ENCODE measurements around the gene ZNF324. TPM values are rescaled to one million over a fixed set of nuclear protein-coding genes. Genes with fewer than 3 reads are reported as not detected.
"Not testable (repeated sequence)": the region's sequence is repeated elsewhere in the genome, so short reads cannot be mapped to it uniquely, and the experiment has no call there.

Gene ZNF324
- total and polyA plus RNA-seq, 9 donors: 3.9 to 20.2 (median 17.3) TPM

DNA sequence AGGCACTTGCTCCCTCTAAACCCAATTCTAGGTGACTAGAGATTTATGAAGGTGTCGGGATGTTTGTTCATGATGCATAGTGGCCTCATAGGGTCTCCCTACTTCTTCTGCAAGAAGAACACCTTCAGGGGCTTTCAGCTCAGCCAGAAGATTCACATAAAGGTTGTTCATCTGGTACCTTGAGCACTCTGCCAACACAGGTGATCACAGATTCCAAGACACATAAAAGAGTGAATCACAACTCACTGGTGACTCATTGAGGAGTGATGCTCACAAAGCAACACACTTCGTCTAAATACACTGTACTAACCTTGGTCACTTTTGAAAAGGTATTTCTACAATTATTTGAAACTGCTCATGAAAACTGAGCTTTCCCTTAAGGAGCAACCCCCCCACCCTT lies 6.8 kb upstream of the ZNF324 start:
- H3K27ac ChIP-seq: no peak overlapping the region
- H3K27me3 ChIP-seq: no peaks in the 10 kb centered on the region
- no peak for DNase-seq
- no peak overlapping the region for H3K4me3 ChIP-seq
- WGBS, 3 donors: 85 to 93% (median 93%) methylated on average over 2 of the region's 2 CpGs
- no peaks in the 10 kb centered on the region for H3K36me3 ChIP-seq
- no peaks in the 10 kb centered on the region for H3K9me3 ChIP-seq
- no peaks in the 10 kb centered on the region for H3K4me1 ChIP-seq (ENCODE audit: insufficient read depth)
- TF ChIP-seq, protein P1, sequence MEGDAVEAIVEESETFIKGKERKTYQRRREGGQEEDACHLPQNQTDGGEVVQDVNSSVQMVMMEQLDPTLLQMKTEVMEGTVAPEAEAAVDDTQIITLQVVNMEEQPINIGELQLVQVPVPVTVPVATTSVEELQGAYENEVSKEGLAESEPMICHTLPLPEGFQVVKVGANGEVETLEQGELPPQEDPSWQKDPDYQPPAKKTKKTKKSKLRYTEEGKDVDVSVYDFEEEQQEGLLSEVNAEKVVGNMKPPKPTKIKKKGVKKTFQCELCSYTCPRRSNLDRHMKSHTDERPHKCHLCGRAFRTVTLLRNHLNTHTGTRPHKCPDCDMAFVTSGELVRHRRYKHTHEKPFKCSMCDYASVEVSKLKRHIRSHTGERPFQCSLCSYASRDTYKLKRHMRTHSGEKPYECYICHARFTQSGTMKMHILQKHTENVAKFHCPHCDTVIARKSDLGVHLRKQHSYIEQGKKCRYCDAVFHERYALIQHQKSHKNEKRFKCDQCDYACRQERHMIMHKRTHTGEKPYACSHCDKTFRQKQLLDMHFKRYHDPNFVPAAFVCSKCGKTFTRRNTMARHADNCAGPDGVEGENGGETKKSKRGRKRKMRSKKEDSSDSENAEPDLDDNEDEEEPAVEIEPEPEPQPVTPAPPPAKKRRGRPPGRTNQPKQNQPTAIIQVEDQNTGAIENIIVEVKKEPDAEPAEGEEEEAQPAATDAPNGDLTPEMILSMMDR (IDR thresholded peaks at IDR 0.05): no peak
- TF ChIP-seq EP300 (IDR thresholded peaks at IDR 0.05): no peak
- no peak for TF ChIP-seq POLR2A (IDR thresholded peaks at IDR 0.05)
- intact Hi-C loops (cut with DNase I): no loop called here

DNA sequence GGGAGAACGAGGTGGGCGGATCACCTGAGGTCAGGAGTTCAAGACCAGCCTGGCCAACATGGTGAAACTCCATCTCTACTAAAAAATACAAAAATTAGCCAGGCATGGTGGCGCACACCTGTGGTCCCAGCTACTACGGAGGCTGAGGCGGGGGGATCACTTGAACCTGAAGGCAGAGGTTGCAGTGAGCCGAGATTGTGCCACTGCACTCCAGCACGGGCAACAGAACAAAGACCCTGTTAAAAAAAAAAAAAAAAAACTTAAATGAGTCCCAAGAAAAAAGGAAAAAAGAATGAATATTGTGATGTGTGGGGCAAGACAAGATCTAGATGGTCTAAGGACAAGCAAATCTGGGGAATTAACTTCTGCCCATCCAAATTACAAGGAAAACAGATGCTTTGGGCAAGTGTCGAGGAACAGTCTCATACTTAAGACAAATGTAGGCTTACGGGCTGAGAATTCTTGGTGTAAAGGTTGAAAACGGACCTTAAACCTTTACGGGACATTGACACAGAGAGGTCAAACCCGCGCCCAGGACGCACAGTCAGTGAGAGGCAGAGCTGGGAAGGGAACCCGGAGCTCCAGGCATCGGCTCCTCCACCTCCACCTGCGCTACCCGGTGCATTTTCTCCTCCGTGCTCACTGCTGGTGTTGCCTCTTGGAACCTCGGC lies 656 bp upstream of the ZNF324 start:
- Histone ChIP-seq H3K4me3 (peak overlapping the region; percentile 62), H3K9me3 (no peaks in the 10 kb centered on the region), H3K36me3 (no peaks in the 10 kb centered on the region), H3K27ac (no peak overlapping the region), H3K4me1 (ENCODE audit: insufficient read depth) (peaks cover 6% of the 10 kb centered on the region), H3K27me3 (no peaks in the 10 kb centered on the region)
- WGBS, 3 donors: 27 to 41% (median 31%) methylated on average over 18 to 20 of the region's 20 CpGs
- TF ChIP-seq, protein P1 (IDR thresholded peaks at IDR 0.05): no peak
- TF ChIP-seq POLR2A (IDR thresholded peaks at IDR 0.05): no peak
- TF ChIP-seq EP300 (IDR thresholded peaks at IDR 0.05): no peak
- no peak for DNase-seq
- intact Hi-C loops (cut with DNase I): no loop called here

DNA sequence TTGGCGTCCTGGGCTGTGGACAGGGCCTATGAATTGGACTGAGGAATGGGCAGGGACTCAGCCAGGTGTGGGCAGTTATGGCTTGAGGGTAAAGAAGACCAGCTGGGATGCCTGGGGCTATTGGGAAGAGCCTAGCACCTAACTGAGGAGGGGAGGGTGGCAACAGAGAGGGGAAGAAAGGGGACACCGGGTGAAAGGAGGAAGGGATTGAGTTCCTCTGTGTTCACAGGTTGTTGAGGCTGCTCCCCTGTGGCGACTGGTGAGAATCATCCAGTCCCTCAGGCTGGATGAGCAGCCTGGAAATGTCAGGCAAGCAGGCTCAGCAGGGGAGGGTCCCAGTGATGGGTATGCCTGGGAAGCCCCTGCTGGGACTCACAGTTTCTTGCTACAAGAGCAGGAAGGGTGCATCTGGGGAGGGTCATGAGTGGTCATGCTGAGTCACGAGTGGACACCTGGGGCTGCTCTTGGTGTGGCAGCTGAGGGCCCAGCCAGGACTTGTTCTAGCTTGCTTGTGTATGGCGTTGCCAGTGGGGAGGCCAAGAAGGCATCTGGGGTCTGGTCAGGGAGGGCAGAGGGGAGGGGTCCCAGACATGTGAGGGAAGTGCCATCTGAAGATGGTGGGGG lies 1.4 kb downstream of the ZNF324 start:
- WGBS, 3 donors: 46 to 59% (median 49%) methylated on average over 5 of the region's 5 CpGs
- Histone ChIP-seq H3K4me1 (ENCODE audit: insufficient read depth) (peaks cover 6% of the 10 kb centered on the region), H3K9me3 (no peaks in the 10 kb centered on the region), H3K36me3 (no peaks in the 10 kb centered on the region), H3K27ac (no peak overlapping the region), H3K4me3 (no peak overlapping the region), H3K27me3 (no peaks in the 10 kb centered on the region)
- no peak for TF ChIP-seq POLR2A (IDR thresholded peaks at IDR 0.05)
- TF ChIP-seq, protein P1 (IDR thresholded peaks at IDR 0.05): no peak
- TF ChIP-seq EP300 (IDR thresholded peaks at IDR 0.05): no peak
- no peak for DNase-seq
- intact Hi-C loops (cut with DNase I): no loop called here

DNA sequence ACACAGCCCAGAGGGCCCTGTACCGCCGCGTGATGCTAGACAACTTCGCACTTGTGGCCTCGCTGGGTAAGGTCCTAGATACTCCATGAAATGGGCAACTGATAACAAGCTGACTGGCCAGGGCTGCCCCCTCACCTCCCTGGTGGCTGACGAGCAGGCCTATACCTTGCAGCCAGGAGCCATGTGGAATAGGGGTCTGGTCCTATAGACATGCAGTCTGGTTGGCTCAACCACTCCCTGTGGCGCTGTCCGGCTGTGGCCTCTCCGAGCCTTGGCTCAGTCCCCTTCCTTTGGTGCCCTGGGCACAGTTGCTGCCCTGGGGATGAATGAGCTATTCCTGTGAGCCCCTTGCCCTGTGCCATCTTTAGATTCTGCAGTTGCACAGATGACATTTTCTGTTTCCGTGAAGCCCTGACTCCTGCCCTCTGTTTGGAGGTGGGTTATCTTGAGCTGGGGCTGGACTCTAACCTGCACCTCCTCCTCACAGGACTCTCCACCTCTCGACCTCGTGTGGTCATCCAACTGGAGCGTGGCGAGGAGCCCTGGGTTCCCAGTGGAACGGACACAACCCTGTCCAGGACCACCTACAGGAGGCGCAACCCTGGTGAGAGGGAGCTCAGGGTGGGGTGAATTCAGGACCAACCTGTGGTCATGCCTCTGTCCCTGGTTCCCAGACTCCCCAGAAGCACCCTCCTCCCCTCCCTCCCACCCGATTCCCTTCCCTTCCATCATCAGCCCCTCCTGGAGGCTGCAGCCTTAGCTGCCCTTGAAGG lies 2.5 kb downstream of the ZNF324 start:
- TF ChIP-seq EP300 (IDR thresholded peaks at IDR 0.05) (no peak), POLR2A (IDR thresholded peaks at IDR 0.05) (no peak)
- TF ChIP-seq, protein P1 (IDR thresholded peaks at IDR 0.05): no peak
- no peak overlapping the region for H3K27ac ChIP-seq
- H3K36me3 ChIP-seq: no peaks in the 10 kb centered on the region
- no peaks in the 10 kb centered on the region for H3K9me3 ChIP-seq
- no peaks in the 10 kb centered on the region for H3K27me3 ChIP-seq
- H3K4me3 ChIP-seq: no peak overlapping the region
- 84 to 91% (median 84%) methylated on average over 17 of the region's 17 CpGs for WGBS, 3 donors
- H3K4me1 ChIP-seq (ENCODE audit: insufficient read depth): peaks cover 6% of the 10 kb centered on the region
- intact Hi-C loops (cut with DNase I): no loop called here
- no peak for DNase-seq

DNA sequence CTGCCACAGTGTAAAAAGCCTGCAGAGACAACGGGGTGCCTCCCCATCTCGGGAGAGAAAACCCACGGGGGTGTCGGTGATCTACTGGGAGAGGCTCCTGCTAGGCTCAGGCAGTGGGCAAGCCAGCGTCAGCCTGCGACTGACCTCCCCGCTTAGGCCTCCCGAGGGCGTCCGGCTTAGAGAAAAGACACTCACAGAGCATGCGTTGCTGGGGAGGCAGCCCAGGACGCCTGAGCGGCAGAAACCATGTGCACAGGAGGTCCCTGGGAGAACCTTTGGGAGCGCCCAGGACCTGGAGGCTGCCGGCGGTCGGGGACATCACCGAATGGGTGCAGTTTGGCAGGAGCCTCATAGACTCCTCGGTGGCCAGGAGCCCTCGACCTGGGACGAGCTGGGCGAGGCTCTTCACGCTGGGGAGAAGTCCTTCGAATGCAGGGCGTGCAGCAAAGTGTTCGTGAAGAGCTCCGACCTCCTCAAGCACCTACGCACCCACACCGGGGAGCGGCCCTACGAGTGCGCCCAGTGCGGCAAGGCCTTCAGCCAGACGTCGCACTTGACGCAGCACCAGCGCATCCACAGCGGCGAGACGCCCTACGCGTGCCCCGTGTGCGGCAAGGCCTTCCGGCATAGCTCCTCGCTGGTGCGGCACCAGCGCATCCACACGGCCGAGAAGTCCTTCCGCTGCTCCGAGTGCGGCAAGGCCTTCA lies 4.1 kb downstream of the ZNF324 start:
- H3K9me3 ChIP-seq; H3K4me3 ChIP-seq; H3K27me3 ChIP-seq; H3K27ac ChIP-seq; DNase-seq; H3K36me3 ChIP-seq; intact Hi-C loops (cut with DNase I); H3K4me1 ChIP-seq (ENCODE audit: insufficient read depth): not testable (repeated sequence)
- WGBS, 3 donors: 86 to 92% (median 89%) methylated on average over 25 to 36 of the region's 53 CpGs
